ENCODE measurements around the gene MYORG.
"Not testable (repeated sequence)": the region's sequence is repeated elsewhere in the genome, so short reads cannot be mapped to it uniquely, and the experiment has no call there.

Gene MYORG

GRCh38 chr9:34368796-34369195 is 7.9 kb downstream of the MYORG start:
- DNase-seq: not testable (repeated sequence)

GRCh38 chr9:34367751-34368410 is 8.8 kb downstream of the MYORG start:
- DNase-seq: not testable (repeated sequence)

DNA sequence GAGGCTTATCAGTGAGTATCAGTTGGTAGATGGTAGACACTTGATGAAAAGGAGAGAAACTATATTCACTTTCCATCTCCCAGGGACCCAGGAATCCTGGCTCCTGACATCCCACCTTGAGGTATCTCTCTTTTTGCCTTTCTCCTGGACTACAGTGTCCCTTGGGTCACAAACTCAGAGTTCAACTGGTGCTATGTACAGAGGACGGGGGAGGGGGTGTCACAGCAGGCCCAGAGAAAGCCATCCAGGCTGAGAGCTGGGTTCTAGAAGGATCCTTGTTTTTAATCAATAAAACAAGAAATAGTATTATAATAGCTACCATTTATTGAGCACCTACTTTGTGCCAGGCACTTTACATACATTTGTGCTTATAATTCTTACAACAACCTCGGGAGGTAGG is 10.3 kb downstream of the MYORG start:
- DNase-seq: no peak

GRCh38 chr9:34365282-34365681 is 11.4 kb downstream of the MYORG start:
- no peak for DNase-seq

GRCh38 chr9:34363619-34364351 is 12.9 kb downstream of the MYORG start:
- DNase-seq: no peak

DNA sequence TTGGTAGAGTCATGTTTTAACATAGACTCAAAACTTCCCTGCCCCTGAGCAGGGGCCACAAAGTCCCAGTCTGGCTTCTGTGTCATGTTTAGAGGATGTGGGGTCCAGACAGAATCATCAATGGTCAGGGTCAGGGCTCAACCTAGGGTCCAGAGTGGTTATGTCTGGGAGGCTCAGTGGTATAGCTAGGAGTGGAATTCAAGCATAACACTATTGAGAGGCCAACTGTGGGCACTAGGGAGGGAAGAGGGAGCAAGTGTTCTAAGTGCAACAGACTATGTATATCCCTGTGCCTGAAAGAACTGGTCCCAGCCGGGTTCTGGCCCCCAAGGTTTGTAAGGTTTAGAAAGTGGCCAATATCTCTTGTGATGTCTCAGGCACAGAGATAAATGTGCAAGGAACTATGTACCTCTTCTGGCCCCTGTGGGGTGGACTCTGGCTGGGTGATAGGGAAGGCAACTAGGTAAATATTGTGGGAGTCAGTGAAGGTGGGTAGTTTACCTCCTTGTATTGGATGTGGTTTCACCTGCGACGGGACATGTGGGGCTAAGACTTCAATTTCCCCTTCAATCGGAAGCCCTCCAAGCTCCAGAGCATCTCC is 14.0 kb downstream of the MYORG start:
- DNase-seq: no peak

DNA sequence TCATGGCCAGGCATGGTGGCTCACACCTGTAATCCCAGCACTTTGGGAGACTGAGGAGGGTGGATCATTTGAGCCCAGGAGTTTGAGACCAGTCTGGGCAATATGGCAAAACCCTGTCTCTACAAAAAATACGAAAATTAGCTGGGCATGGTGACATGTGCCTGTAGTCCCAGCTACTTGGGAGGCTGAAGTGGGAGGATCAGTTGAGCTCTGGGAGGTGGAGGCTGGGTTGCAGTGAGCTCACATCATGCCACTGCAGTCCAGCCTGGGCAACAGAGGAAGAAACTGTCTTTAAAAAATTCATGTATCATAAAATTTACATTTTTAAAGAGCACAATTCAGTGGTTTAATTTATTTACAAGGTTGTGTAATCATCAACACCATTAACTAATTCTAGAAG is 23.7 kb downstream of the MYORG start:
- not testable (repeated sequence) for DNase-seq

DNA sequence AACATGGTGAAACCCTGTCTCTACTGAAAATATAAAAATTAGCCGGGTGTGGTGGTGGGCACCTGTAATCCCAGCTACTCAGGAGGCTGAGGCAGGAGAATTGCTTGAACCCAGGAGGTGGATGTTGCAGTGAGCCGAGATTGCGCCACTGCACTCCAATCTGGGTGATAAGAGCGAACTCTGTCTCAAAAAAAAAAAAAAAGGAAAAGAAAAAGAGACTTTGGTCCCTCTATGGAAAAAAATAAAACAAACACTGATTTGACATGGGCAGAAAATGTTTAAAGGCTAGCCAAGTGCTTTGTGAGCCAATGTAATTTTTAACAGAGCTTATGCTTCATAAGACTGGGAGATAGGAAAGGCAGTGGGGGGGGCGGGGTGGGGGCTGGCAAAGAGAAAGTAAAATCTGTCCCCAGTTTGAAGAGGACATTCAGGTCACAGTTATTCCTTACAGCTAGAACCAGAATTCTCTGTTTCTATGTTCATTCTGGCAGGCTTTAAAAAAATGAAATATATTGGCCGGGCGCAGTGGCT is 24.5 kb downstream of the MYORG start:
- not testable (repeated sequence) for DNase-seq

- no peak for DNase-seq
These were observed 27.4 kb downstream of the MYORG start for GRCh38 chr9:34349324-34349723.

GRCh38 chr9:34347800-34348158 is 28.9 kb downstream of the MYORG start:
- DNase-seq: no peak

DNA sequence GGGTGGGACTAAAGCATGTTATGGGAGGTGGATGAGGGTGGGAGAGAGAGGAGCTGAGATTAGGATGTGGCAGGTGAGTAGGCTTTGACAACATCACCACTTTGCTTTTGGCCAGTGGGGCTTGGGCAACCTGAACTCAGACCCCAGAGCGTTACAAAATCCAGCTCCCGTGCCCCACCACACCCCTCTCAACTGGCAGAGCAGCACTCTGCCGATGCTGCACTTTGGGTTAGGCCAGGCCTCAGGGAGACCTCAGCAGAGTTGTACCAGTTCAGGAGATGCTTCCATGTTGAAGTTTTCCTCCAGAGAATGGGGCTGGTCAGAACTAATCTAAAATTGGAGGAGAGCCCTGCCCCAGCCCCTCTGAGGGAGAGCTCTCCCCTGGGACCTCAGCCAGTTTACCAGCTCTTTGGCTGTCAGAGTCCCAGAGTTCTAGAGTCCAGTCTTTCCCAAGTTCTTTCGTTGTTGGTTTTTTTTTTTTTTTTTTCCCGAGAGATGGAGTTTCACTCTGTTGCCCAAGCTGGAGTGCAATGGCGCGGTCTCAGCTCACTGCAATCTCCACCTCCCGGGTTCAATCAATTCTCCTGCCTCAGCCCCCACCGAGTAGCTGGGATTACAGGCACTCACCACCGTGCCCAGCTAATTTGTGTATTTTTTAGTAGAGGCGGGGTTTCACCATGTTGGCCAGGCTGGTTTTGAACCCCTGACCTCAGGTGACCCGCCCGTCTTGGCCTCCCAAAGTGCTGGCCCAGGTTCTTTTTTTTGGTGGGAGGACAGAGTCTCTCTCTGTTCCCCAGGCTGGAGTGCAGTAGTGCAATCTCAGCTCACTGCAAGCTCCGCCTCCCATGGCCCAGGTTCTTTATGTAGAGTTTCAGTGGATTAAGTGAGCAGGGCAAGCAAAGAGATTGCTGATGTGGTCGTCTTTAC is 29.6 kb downstream of the MYORG start:
- DNase-seq: no peak

DNA sequence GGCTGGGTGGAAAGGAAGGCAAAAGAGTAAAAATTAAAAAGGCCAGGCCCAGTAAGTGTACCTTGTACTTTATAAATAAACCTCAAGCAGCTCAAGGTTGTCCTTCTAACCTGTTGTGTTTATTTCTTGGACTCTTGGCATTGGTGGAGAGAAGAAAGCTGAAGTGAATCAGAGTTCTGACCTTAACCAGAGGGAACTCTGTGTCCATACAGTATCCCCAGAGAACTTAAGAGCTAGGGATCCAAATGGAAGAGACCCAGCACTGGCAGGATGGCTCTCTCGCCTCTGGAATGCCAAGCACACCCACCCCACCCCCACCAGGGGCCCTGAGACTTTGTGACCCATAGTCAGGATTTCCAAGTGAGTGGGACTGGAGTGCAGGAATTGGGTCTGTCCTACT is 33.1 kb downstream of the MYORG start:
- no peak for DNase-seq

DNA sequence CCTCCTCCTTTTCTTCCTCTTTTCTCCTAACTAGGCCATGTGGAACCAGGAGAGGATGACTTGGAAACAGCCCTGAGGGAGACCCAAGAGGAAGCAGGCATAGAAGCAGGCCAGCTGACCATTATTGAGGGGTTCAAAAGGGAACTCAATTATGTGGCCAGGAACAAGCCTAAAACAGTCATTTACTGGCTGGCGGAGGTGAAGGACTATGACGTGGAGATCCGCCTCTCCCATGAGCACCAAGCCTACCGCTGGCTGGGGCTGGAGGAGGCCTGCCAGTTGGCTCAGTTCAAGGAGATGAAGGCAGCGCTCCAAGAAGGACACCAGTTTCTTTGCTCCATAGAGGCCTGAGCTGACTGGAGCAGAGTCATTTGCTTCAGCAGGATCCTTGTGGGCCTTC is 33.6 kb downstream of the MYORG start:
- DNase-seq: no peak

DNA sequence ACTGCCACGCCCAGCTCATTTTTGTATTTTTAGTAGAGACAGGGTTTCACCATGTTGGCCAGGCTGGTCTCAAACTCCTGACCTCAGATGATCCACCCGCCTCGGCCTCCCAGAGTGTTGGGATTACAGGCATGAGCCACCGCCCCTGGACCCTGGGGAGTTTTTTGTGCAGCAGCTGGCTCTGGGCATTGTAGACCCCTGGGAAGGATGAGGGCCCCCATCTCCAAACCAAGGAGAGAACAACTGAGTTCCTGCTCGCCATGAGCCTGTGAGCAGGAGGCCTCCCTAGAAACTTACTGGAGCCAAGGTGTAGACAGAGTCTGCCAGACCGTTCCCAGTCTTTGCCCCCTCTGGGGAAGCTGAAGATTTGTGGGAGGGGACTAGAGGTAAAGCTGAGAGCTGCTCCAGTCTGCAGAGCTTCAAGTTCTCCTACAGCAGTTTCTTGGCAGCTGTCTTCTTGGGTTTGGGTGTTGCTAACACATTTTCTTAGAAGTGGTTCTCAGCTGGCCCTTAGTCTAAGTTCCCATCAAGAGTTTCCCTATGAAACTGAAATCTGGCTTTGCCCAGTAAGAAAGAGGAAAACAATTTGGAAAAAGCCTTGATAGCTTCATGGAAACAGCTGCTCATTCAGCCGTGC is 34.9 kb downstream of the MYORG start:
- DNase-seq: no peak

- DNase-seq: no peak
These were observed 37.9 kb downstream of the MYORG start for GRCh38 chr9:34338665-34339385.

DNA sequence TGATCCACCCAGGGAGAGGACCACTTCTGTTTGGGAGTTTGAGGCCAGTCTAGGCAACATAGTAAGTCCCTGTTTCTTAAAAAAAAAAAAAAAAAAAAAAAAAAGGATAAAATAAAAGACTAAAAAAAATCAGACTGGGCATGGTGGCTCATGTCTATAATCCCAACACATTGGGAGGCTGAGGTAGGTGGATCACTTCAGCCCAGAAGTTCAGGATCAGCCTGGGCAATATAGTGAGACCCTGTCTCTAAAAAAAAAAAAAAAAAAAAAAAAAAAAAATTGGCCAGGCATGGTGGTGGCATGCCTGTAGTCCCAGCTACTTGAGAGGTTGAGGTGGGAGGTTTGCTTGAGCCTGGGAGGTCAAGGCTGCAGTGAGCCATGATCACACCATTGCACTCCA is 38.6 kb downstream of the MYORG start:
- DNase-seq: not testable (repeated sequence)

- DNase-seq: no peak
These were observed 39.3 kb downstream of the MYORG start for GRCh38 chr9:34337403-34337802.

- DNase-seq: no peak
These were observed 41.3 kb downstream of the MYORG start for GRCh38 chr9:34335376-34335775.

DNA sequence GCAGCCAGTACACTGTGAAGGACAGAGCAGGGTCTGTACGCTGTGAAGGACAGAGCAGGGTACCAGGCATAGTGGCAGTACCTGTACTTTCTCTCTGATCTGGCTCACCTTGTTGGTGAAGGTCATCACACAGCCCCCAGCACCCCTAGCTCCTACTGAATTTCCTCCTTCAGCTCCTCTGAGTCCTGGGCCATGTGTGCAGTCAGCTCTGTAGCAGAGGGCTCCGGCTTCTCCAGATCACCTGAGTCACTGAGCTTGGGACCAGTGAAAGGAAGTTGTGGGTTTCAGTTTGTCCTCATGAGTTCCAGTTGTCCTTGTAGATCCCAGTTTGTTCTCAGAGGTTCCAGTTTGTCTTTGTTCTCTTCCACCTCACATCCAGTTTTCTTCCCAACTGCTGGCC is 41.8 kb downstream of the MYORG start:
- no peak for DNase-seq

DNA sequence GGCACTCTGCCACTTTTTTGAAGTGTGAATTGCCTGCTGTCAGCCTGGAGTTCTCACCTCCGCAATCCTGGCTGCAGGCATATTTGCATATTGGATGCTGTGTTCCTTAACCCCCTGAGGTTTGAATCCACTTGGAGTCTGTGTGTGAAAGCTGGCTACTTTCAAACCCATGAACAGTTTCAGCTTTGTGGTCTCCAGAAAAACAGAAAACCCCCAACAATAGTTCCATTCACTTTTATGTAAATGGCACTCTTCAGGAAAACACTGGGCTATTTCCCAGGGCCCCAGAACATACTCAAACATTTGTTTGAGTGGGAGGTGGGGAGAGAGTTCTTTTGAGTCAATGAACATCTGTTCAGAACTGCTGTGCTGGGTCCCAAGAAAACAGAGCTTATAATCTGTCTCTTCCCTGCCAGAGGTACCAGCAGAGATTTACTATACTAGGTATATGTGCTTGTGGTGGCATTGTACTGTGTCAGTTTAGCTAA is 42.3 kb downstream of the MYORG start:
- DNase-seq: no peak

- DNase-seq: no peak
These were observed 42.9 kb downstream of the MYORG start for GRCh38 chr9:34333836-34334235.
